Peyer's patch (tissue), 4 donors: ENCODE measurements around the gene ATP10A.

Source experiments
- CTCF ChIP-seq, 6 experiments: fragments of 450-650 bp in 4 of 6; fragments of 200-600 bp in 2 of 6; sonication (generic) in 1 of 6; IDR thresholded peaks; one replicate each; pipeline ENCODE4 v1.5.1; 2017 to 2019; ENCODE audit warnings: antibody characterized with exemption in 6 of 6, mild to moderate bottlenecking in 3 of 6, moderate library complexity in 1 of 6
- POLR2A ChIP-seq, 2 donors: fragments of 450-650 bp; IDR thresholded peaks; one replicate each; pipeline ENCODE4 v1.5.1; 2017; ENCODE audit warnings: antibody characterized with exemption in 2 of 2, mild to moderate bottlenecking in 2 of 2, moderate library complexity in 2 of 2

GRCh38 chr15:25775317-25775912, 87.7 kb downstream of the ATP10A start:
- no peak for TF ChIP-seq CTCF (IDR thresholded peaks at IDR 0.05)
- TF ChIP-seq POLR2A (IDR thresholded peaks at IDR 0.05) = no peak
